22Rv1 (cell line): ENCODE measurements around the gene GPR3.
A peak's percentile ranks its signal among the peaks of the same experiment; 100 is the strongest.

Experiments
- H3K27ac ChIP-seq: fragments of 450-650 bp; 2 replicates; pipeline ENCODE4 v1.5.1; 2017
- ZFX ChIP-seq: fragments of 450-650 bp; IDR thresholded peaks from 2 replicates; pipeline ENCODE4 v1.6.1; 2017; ENCODE audit warnings: antibody characterized with exemption, borderline replicate concordance
- TF ChIP-seq, protein P1 (sequence below): fragments of 450-650 bp; IDR thresholded peaks from 2 replicates; pipeline ENCODE4 v1.5.1; 2017; ENCODE audit warnings: mild to moderate bottlenecking

The GPR3 gene, protein sequence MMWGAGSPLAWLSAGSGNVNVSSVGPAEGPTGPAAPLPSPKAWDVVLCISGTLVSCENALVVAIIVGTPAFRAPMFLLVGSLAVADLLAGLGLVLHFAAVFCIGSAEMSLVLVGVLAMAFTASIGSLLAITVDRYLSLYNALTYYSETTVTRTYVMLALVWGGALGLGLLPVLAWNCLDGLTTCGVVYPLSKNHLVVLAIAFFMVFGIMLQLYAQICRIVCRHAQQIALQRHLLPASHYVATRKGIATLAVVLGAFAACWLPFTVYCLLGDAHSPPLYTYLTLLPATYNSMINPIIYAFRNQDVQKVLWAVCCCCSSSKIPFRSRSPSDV

DNA sequence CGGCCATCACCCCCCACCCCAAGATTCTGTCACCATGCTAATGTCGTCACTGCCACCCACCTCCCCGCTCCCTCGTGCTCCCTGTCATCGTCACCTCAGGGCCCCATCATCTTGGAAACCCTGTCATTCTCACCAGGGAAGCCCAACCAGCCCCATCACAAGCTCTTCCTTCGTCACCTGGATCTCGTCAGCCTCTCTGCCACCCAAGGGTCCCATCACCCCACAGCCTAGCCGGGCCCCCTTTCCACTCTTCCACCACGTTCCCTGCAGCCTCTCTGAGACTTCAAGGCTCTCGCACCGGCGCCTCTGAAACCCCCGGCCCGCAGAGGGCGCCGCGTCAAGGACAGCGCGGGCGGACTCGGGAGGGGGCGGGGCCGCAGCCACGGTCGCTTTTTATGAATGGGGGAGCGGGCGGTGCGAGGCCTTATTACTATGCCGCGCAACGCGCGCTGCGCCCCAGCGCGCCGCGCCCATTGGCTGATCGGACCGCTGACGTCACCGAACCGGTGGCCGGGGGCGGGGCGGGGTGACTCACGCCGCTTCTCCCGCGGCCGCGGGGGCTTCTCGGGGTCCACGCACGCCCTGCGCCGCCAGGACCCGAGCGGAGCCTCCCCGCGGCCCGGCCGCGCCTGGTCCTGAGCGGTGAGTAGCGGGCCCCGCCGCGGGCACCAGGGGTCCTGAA is at the start of gene GPR3:
Gene GPR3 (plus strand): TSS at position 527 of the 682 bp plus-strand sequence. CDS start 1,177 bp downstream, outside the sequence.
- H3K27ac ChIP-seq = peak within 1 kb of the TSS; percentile 46
- TF ChIP-seq, protein P1, sequence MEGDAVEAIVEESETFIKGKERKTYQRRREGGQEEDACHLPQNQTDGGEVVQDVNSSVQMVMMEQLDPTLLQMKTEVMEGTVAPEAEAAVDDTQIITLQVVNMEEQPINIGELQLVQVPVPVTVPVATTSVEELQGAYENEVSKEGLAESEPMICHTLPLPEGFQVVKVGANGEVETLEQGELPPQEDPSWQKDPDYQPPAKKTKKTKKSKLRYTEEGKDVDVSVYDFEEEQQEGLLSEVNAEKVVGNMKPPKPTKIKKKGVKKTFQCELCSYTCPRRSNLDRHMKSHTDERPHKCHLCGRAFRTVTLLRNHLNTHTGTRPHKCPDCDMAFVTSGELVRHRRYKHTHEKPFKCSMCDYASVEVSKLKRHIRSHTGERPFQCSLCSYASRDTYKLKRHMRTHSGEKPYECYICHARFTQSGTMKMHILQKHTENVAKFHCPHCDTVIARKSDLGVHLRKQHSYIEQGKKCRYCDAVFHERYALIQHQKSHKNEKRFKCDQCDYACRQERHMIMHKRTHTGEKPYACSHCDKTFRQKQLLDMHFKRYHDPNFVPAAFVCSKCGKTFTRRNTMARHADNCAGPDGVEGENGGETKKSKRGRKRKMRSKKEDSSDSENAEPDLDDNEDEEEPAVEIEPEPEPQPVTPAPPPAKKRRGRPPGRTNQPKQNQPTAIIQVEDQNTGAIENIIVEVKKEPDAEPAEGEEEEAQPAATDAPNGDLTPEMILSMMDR = peak; percentile 84
- no peak for TF ChIP-seq ZFX

DNA sequence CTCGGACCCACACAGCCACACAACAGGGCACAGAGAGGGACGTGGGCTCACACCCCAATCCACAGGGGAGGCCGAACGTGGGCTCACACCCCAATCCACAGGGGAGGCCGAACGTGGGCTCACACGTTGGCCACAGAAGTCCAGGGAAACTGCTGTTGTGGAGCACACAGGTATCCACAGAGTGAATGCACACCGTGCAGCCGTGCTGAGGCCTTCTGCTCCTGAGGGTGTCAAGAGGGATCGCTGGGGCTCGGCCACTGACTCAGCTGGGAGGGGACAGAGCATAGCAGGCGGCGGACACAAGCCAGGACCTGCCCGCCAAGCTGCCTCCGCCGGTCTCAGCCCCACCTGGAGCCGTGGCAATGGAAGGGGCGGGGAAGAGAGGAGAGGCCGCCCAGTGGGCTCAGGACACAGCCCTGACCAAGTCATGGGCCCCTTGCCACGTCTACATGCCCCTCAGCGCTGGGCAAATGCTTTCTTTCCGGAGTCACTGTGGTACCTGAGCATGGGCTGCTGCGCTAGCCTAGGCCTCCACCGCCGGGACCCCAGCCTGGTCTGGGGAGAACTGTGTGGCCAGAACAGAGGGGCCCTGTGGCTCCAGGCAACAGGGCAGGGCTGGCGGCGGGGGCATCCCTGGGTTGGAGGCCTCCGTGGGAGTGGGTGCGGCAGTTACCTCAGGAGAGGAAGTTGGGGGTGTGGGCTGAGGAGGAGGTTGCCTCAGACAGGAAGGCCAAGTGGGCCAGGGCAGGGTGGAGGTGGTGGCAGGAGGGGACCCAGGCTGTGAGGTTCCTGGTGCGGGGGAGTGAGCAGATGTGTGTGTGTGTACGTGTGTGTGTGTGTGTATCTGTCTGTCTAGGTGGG is 49.4 kb upstream of the GPR3 start:
- peak overlapping the region; percentile 76 for H3K27ac ChIP-seq
- no peak for TF ChIP-seq ZFX
- TF ChIP-seq, protein P1 = no peak

DNA sequence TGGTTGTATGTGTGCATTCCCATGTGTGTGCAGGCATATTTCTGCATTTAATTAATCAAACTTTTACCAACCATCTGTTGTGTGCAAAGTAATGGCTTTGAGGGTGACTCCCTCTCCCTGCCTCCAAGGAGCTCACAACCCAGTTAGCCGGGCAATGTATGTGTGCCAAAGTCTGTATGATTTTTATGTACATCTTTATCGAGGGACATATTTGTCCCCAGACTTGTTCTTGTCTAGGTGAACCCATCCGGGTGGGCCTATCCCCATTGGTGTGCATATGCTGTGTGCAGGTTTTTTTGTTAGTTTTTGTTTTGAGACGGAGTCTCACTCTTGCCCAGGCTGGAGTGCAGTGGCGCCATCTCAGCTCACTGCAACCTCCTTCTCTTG is 48.8 kb upstream of the GPR3 start:
- no peak for TF ChIP-seq ZFX
- TF ChIP-seq, protein P1 = no peak
- H3K27ac ChIP-seq = peak overlapping the region; percentile 76

DNA sequence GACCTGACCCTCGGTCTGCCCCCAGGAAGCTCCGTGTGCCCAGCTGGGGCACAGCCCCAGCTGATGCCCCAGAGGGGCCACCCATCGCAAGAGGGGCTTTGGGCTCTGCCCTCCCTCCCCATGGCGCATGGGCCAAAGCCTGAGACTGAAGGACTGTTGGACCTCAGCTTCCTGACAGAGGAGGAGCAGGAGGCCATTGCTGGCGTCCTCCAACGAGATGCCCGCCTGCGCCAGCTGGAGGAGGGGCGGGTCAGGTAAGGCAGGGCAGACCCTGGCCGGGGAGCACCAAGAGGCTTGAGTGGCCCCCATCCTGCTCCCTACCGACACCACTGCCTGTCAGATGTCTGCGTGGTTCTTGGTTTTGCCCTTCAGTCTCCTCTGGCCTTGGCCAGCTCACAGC is 47.1 kb upstream of the GPR3 start:
- TF ChIP-seq, protein P1 = no peak
- no peak for TF ChIP-seq ZFX

DNA sequence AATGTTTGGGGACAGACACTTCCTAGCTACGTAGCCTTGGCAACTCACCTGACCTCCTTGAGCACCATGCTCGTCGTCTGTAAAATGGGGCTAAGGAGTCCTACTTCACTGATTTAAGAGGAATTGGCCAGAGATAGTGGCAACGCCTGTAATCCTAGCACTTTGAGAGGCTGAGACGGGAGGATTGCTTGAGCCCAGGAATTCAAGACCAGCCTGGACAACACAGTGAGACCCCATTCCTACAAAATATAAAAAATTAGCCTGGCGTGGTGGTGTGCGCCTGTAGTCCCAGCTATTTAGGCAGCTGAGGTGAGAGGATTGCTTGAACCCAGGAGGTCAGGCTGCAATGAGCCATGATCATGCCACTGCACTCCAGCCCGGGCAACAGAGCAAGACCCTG is 46.1 kb upstream of the GPR3 start:
- TF ChIP-seq, protein P1 = no peak

More for the DNA sequence above, 47.1 kb upstream of the GPR3 start:
- no peak overlapping the region for H3K27ac ChIP-seq

DNA sequence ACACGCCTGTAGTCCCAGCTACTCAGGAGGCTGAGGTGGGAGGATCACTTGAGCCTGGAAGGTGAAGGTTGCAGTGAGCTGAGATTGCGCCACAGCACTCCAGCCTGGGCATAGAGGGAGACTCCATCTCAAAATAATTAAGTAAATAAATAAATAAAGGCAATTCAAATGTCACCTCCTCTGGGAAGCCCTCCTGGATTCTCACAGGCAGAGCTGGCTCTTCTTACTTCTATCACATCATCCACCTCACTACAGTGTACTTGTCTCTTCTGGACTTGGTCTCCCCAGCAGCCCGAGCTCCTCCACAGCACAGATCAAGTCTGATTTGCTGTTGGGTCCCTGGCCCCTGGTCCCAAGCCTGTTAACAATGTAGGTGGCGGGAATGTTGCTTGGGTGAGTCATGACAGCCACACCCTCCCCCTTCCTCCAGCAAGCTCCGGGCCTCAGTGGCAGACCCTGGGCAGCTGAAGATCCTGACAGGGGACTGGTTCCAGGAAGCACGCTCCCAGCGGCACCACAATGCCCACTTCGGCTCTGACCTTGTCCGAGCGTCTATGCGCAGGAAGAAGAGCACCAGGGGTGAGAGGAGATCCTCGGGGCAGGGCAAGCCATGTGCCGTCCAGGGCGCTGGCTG is 45.3 kb upstream of the GPR3 start:
- TF ChIP-seq ZFX = no peak
- TF ChIP-seq, protein P1 = no peak
- peak overlapping the region; percentile 91 for H3K27ac ChIP-seq

More for the DNA sequence above, 46.1 kb upstream of the GPR3 start:
- no peak overlapping the region for H3K27ac ChIP-seq
